GM10248 (cell line): ENCODE data around the gene RNGTT.

Source experiments
- CTCF ChIA-PET: fragments of 300-600 bp; sonication (Branson Sonifier 250); formaldehyde crosslinking; extraction: SDS; loops from one replicate; lab custom pipeline; 2021; ENCODE audit warnings: antibody characterized with exemption; lab: Yijun Ruan, JAX
- POLR2A ChIA-PET: fragments of 350-650 bp; sonication (Branson Sonifier 250); formaldehyde crosslinking; extraction: SDS; loops from one replicate; lab custom pipeline; 2020; ENCODE audit warnings: antibody characterized with exemption; lab: Yijun Ruan, JAX
- DNase-seq: peaks from one replicate; pipeline ENCODE4 v3.0.0; 2012; ENCODE audit errors: extremely low spot score
- TF ChIP-seq, protein P1 (sequence below): IDR thresholded peaks from 2 replicates; pipeline ENCODE4 v1.5.1; 2012; ENCODE audit warnings: mild to moderate bottlenecking, low read depth; ENCODE audit errors: extremely low read depth, missing control alignments, control extremely low read depth

RNGTT gene

DNA sequence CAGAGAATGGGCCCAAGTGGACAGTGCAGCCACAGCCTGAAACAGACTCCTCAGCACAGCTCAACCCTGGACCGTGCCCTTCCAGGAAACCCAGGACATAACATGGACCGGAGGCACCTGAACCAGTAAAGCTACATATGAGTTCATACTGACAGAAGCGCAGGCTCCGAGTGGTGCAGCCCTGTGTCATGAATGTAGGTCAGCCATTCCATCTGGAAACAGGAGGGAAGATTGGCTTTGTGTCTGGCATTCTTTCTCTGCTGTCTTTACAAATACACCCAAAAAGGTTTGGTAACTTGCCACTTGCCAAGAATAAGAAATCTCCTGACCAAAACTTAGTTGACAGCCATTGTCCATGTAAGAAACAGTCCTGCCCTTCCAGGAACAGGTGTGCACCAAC is 366.6 kb downstream of the RNGTT start:
- no peak for DNase-seq
- ChIA-PET CTCF (interaction anchor here (1.0 to 1.8 kb wide), 3 partner anchors 12 to 16 kb away, joined by 3 to 8 read pairs (median 4); no protein-coding TSS in a partner anchor), POLR2A (no interaction called here)
- TF ChIP-seq, protein P1, sequence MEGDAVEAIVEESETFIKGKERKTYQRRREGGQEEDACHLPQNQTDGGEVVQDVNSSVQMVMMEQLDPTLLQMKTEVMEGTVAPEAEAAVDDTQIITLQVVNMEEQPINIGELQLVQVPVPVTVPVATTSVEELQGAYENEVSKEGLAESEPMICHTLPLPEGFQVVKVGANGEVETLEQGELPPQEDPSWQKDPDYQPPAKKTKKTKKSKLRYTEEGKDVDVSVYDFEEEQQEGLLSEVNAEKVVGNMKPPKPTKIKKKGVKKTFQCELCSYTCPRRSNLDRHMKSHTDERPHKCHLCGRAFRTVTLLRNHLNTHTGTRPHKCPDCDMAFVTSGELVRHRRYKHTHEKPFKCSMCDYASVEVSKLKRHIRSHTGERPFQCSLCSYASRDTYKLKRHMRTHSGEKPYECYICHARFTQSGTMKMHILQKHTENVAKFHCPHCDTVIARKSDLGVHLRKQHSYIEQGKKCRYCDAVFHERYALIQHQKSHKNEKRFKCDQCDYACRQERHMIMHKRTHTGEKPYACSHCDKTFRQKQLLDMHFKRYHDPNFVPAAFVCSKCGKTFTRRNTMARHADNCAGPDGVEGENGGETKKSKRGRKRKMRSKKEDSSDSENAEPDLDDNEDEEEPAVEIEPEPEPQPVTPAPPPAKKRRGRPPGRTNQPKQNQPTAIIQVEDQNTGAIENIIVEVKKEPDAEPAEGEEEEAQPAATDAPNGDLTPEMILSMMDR = no peak

DNA sequence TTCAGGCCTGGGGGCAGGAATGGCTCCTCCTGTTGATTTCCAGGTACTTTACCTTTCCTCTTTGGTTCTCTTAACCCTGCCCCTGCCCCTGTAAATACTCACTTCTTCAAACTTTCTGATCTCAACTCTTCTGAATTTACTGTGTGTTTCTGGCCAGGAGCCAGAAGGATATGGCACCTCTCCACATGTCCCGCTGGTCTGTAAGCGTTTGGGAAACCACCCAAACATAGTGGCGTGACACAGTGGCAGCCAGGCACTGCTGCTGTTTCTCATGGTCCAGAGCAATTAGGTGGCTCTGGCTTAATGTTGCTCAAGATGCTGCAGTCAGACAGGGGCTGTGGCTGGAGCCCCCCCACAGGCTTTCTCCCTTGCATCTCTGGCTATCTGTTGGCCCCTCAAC is 374.5 kb downstream of the RNGTT start:
- ChIA-PET POLR2A (no interaction called here), CTCF (interaction anchor here (1.0 kb wide), 1 partner anchor 11 kb away, joined by 3 read pairs; no protein-coding TSS in a partner anchor)
- no peak for DNase-seq
- TF ChIP-seq, protein P1 = no peak

DNA sequence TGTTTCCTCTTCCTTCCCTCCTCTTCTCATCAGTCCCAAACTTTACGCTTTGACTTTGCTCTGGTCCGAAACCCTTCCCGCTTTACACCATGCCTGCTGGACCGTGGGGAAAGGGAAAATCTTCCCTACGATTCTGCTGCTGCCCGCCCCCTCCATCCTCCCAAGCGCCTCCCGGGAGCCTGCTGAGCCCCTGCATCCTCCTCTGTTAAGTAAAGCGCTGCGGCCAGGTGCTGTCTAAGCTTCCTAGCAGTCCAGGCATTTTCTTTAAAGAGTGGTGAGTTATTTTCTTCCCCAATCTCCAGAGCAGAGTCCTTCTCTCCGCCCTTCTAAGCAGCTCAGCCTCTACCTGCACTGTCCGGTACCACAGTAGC is 376.3 kb downstream of the RNGTT start:
- no peak for DNase-seq
- ChIA-PET CTCF (interaction anchor here (1.3 to 1.9 kb wide), 3 partner anchors 12 to 27 kb away, joined by 3 to 5 read pairs (median 4); no protein-coding TSS in a partner anchor), POLR2A (no interaction called here)
- TF ChIP-seq, protein P1 = no peak

DNA sequence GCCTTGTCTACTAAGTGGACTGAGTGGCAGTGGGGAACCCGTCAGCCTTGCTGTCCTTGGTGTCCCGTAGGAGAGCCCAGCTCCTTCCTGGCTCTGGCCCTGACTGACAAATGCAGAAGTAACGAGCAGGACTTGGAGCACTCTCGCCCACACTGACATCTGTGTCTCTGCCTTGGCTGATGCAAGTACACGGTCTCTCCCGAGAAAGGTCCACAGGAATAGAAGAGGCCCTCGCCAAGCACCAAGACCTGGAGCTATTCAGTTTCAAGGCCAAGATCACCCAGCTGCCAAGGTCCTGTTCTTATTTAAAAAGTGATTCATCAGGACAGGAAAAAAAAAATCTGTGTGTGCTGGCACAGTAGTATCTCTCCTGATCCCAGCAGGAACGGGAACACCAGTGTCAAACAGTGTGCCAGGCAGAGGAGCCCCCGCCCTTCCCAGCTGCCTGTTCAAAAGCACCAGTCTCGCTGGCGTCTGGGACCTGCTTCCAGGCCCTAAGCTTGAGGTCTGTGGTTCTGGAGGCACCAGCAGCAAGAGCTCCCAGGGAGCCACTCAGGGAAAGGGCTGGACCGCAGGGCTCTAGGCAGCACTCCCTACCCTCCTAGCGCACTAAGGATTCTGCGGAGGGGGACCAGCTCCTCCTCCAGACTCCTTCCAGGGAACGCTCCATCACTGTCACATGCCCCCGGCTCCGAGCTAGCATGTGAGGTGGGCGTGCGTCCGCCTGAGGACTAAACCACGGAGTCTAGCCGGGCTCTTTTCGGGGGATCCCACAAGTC is 376.9 kb downstream of the RNGTT start:
- ChIA-PET CTCF (interaction anchor here (1.3 to 1.9 kb wide), 3 partner anchors 12 to 27 kb away, joined by 3 to 5 read pairs (median 4); no protein-coding TSS in a partner anchor), POLR2A (no interaction called here)
- TF ChIP-seq, protein P1 = no peak
- DNase-seq = no peak

DNA sequence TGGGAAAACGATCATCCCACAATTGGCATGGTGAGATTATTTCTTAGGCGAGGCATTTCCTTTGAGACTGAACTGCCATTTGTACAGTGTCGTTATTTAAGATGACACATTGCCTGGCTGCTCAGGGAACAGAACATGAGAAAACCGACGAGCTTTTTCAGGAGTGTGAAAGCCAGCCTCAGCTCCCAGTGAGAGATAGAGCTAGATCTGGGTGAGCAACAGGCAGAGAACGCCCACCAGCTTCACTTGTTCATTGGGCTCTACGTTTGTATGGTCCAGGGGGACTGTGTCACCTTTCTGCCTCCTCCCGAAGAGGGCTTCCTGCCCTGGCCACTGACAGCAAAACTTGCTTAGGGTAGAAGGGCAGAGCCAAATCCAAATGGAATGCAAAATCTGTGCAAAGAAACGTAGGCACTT is 378.1 kb downstream of the RNGTT start:
- DNase-seq = no peak
- POLR2A ChIA-PET = no interaction called here
- CTCF ChIA-PET = interaction anchor here (0.9 kb wide), 1 partner anchor 12 kb away, joined by 3 read pairs; no protein-coding TSS in a partner anchor
- TF ChIP-seq, protein P1 = no peak

DNA sequence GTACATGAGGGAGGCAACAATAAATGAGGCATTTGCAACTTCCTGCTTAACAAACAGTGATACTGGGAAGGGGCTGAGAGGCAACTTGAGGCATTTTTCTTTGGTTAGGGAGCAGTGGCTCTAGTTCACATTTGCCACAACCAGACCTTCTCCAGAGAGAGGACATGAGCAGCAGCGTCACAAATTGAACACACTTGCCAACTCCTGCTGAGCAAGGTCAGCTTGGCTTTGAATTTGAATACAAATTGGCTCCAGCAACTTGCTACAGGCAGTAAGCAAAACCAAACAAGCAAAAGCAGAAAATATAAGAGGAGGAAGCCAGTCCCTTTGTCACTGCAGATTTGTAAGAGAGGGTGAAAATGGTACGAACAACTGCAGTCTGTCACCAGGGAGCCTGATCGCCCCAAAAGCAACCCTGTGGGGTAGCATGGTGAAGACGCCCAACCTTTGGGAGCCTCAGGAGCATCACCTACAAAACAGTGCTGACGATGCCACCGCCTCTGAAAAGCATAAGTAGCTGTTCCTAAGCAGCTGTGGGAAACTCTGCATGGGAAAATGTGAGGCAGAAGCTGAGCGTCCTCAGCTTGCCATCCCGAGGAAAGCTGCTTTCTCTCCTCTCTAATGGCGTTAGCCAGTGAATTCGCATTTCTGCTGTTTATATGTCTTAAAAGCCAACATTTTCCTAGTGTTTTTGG is 378.7 kb downstream of the RNGTT start:
- ChIA-PET POLR2A (no interaction called here), CTCF (interaction anchor here (0.9 kb wide), 1 partner anchor 12 kb away, joined by 3 read pairs; no protein-coding TSS in a partner anchor)
- DNase-seq = no peak
- TF ChIP-seq, protein P1 = no peak
